ENCODE measurements around the gene URGCP.

DNA sequence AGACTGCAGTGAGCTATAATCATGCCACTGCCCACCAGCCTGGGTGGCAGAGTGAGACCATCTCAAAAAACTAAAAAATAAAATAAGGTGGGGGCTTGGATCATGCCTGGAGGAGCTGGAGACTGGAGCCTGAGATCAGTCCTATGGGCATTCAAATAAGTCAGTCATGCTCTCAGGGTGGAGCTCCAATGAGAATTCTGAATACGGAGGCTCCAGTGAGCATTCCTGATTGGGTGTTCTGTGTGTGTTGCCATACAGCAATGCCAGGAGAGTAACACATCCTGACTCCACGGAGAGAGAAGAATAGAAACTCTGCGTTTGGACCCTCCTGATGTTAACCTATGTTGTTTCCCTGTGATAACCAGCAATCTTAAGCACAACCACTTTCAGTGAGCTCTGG lies 35.9 kb upstream of the URGCP start:
- TF ChIP-seq, protein P1, sequence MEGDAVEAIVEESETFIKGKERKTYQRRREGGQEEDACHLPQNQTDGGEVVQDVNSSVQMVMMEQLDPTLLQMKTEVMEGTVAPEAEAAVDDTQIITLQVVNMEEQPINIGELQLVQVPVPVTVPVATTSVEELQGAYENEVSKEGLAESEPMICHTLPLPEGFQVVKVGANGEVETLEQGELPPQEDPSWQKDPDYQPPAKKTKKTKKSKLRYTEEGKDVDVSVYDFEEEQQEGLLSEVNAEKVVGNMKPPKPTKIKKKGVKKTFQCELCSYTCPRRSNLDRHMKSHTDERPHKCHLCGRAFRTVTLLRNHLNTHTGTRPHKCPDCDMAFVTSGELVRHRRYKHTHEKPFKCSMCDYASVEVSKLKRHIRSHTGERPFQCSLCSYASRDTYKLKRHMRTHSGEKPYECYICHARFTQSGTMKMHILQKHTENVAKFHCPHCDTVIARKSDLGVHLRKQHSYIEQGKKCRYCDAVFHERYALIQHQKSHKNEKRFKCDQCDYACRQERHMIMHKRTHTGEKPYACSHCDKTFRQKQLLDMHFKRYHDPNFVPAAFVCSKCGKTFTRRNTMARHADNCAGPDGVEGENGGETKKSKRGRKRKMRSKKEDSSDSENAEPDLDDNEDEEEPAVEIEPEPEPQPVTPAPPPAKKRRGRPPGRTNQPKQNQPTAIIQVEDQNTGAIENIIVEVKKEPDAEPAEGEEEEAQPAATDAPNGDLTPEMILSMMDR (IDR thresholded peaks at IDR 0.05; ENCODE audit: low read length), result no peak
- no peak for TF ChIP-seq EZH2 (IDR thresholded peaks at IDR 0.05; ENCODE audit: borderline replicate concordance, low read length)
